ENCODE measurements around the gene EYS. TPM values are rescaled to one million over a fixed set of nuclear protein-coding genes. Genes with fewer than 3 reads are reported as not detected.
"Not testable (repeated sequence)": the region's sequence is repeated elsewhere in the genome, so short reads cannot be mapped to it uniquely, and the experiment has no call there.

Gene EYS
- polyA plus RNA-seq, 6 donors from 2014 or later: 0.06 to 0.18 (median 0.07) TPM; not detected in 1

GRCh38 chr6:65483652-65484051, 223.4 kb downstream of the EYS start:
- ATAC-seq (ENCODE audit: low read depth in 2 of 2); H3K9me3 Mint-ChIP-seq; H3K27me3 Mint-ChIP-seq; H3K36me3 Mint-ChIP-seq; DNase-seq; H3K4me1 Mint-ChIP-seq; H3K4me3 Mint-ChIP-seq; H3K27ac Mint-ChIP-seq: not testable (repeated sequence)

- no peaks in the 10 kb centered on the region for H3K36me3 Mint-ChIP-seq
- no peak for DNase-seq
- H3K27ac Mint-ChIP-seq: no peak overlapping the region
- H3K4me3 Mint-ChIP-seq: no peak overlapping the region
- H3K9me3 Mint-ChIP-seq: peaks cover 0 to 14% (median 0%) of the 10 kb centered on the region in 7 donors
- H3K4me1 Mint-ChIP-seq: no peaks in the 10 kb centered on the region
- no peak for ATAC-seq (ENCODE audit: low read depth in 2 of 2)
- no peaks in the 10 kb centered on the region for H3K27me3 Mint-ChIP-seq
These were observed 237.4 kb downstream of the EYS start for GRCh38 chr6:65469650-65470049.

GRCh38 chr6:65468307-65468706, 238.7 kb downstream of the EYS start:
- H3K4me1 Mint-ChIP-seq: no peaks in the 10 kb centered on the region
- peaks cover 0 to 12% (median 0%) of the 10 kb centered on the region in 7 donors for H3K9me3 Mint-ChIP-seq
- no peak overlapping the region for H3K4me3 Mint-ChIP-seq
- no peak overlapping the region for H3K27ac Mint-ChIP-seq
- DNase-seq (no peak), ATAC-seq (ENCODE audit: low read depth in 2 of 2) (no peak)
- no peaks in the 10 kb centered on the region for H3K27me3 Mint-ChIP-seq
- H3K36me3 Mint-ChIP-seq: no peaks in the 10 kb centered on the region

- Mint-ChIP-seq H3K4me3 (no peak overlapping the region), H3K36me3 (no peaks in the 10 kb centered on the region), H3K4me1 (no peaks in the 10 kb centered on the region), H3K27ac (no peak overlapping the region), H3K27me3 (no peaks in the 10 kb centered on the region), H3K9me3 (peaks cover 0 to 10% (median 6%) of the 10 kb centered on the region in 7 donors)
- DNase-seq (no peak), ATAC-seq (ENCODE audit: low read depth in 2 of 2) (no peak)
These were observed 245.9 kb downstream of the EYS start for GRCh38 chr6:65461121-65461520.

GRCh38 chr6:65452333-65452732, 254.7 kb downstream of the EYS start:
- H3K36me3 Mint-ChIP-seq: no peaks in the 10 kb centered on the region
- no peak overlapping the region for H3K4me3 Mint-ChIP-seq
- no peaks in the 10 kb centered on the region for H3K27me3 Mint-ChIP-seq
- H3K27ac Mint-ChIP-seq: no peak overlapping the region
- no peaks in the 10 kb centered on the region for H3K4me1 Mint-ChIP-seq
- ATAC-seq (ENCODE audit: low read depth in 2 of 2) (no peak), DNase-seq (no peak)
- H3K9me3 Mint-ChIP-seq: peaks cover 0 to 8% (median 3%) of the 10 kb centered on the region in 7 donors

GRCh38 chr6:65450451-65450850, 256.6 kb downstream of the EYS start:
- H3K4me3 Mint-ChIP-seq: no peak overlapping the region
- no peak for ATAC-seq (ENCODE audit: low read depth in 2 of 2)

GRCh38 chr6:65449926-65450325, 257.1 kb downstream of the EYS start:
- peaks cover 0 to 3% (median 0%) of the 10 kb centered on the region in 7 donors for H3K9me3 Mint-ChIP-seq
- H3K4me1 Mint-ChIP-seq: no peaks in the 10 kb centered on the region
- no peaks in the 10 kb centered on the region for H3K27me3 Mint-ChIP-seq
- no peaks in the 10 kb centered on the region for H3K36me3 Mint-ChIP-seq
- DNase-seq: no peak
- no peak overlapping the region for H3K4me3 Mint-ChIP-seq
- no peak overlapping the region for H3K27ac Mint-ChIP-seq
- ATAC-seq (ENCODE audit: low read depth in 2 of 2): no peak

More at GRCh38 chr6:65450451-65450850, 256.6 kb downstream of the EYS start:
- Mint-ChIP-seq H3K9me3 (peaks cover 0 to 3% (median 0%) of the 10 kb centered on the region in 7 donors), H3K36me3 (no peaks in the 10 kb centered on the region), H3K27me3 (no peaks in the 10 kb centered on the region), H3K27ac (no peak overlapping the region), H3K4me1 (no peaks in the 10 kb centered on the region)
- DNase-seq: no peak

GRCh38 chr6:65448866-65449265, 258.2 kb downstream of the EYS start:
- ATAC-seq (ENCODE audit: low read depth in 2 of 2) (no peak), DNase-seq (no peak)
- peaks cover 0 to 3% (median 0%) of the 10 kb centered on the region in 7 donors for H3K9me3 Mint-ChIP-seq
- no peaks in the 10 kb centered on the region for H3K36me3 Mint-ChIP-seq
- H3K4me1 Mint-ChIP-seq: no peaks in the 10 kb centered on the region
- H3K27ac Mint-ChIP-seq: no peak overlapping the region
- H3K27me3 Mint-ChIP-seq: no peaks in the 10 kb centered on the region
- H3K4me3 Mint-ChIP-seq: no peak overlapping the region

- no peak overlapping the region for H3K27ac Mint-ChIP-seq
- H3K9me3 Mint-ChIP-seq: peaks cover 0 to 11% (median 3%) of the 10 kb centered on the region in 7 donors
- DNase-seq (no peak), ATAC-seq (ENCODE audit: low read depth in 2 of 2) (no peak)
- H3K27me3 Mint-ChIP-seq: no peaks in the 10 kb centered on the region
- no peak overlapping the region for H3K4me3 Mint-ChIP-seq
- no peaks in the 10 kb centered on the region for H3K36me3 Mint-ChIP-seq
- no peaks in the 10 kb centered on the region for H3K4me1 Mint-ChIP-seq
These were observed 270.7 kb downstream of the EYS start for GRCh38 chr6:65436281-65436680.

- Mint-ChIP-seq H3K9me3 (peaks cover 0 to 12% (median 3%) of the 10 kb centered on the region in 7 donors), H3K27ac (no peak overlapping the region), H3K4me3 (no peak overlapping the region), H3K27me3 (no peaks in the 10 kb centered on the region), H3K4me1 (no peaks in the 10 kb centered on the region), H3K36me3 (no peaks in the 10 kb centered on the region)
- DNase-seq (no peak), ATAC-seq (ENCODE audit: low read depth in 2 of 2) (no peak)
These were observed 290.4 kb downstream of the EYS start for GRCh38 chr6:65416621-65417020.

- no peak overlapping the region for H3K4me3 Mint-ChIP-seq
- DNase-seq (no peak), ATAC-seq (ENCODE audit: low read depth in 2 of 2) (no peak)
- H3K9me3 Mint-ChIP-seq: peaks cover 0 to 12% (median 4%) of the 10 kb centered on the region in 7 donors
- H3K27me3 Mint-ChIP-seq: no peaks in the 10 kb centered on the region
- H3K27ac Mint-ChIP-seq: no peak overlapping the region
- H3K36me3 Mint-ChIP-seq: no peaks in the 10 kb centered on the region
- H3K4me1 Mint-ChIP-seq: no peaks in the 10 kb centered on the region
These were observed 296.7 kb downstream of the EYS start for GRCh38 chr6:65410309-65410708.

- H3K27me3 Mint-ChIP-seq: no peaks in the 10 kb centered on the region
- no peak for ATAC-seq (ENCODE audit: low read depth in 2 of 2)
- DNase-seq: no peak
- H3K27ac Mint-ChIP-seq: no peak overlapping the region
- peaks cover 0 to 8% (median 2%) of the 10 kb centered on the region in 7 donors for H3K9me3 Mint-ChIP-seq
- no peaks in the 10 kb centered on the region for H3K4me1 Mint-ChIP-seq
- H3K4me3 Mint-ChIP-seq: no peak overlapping the region
- H3K36me3 Mint-ChIP-seq: no peaks in the 10 kb centered on the region
These were observed 304.5 kb downstream of the EYS start for GRCh38 chr6:65402564-65402963.

- H3K27ac Mint-ChIP-seq: no peak overlapping the region
- no peak for ATAC-seq (ENCODE audit: low read depth in 2 of 2)
- H3K36me3 Mint-ChIP-seq: no peaks in the 10 kb centered on the region
These were observed 307.5 kb downstream of the EYS start for GRCh38 chr6:65399355-65400084.

GRCh38 chr6:65398851-65399250, 308.2 kb downstream of the EYS start:
- no peak overlapping the region for H3K4me3 Mint-ChIP-seq

More at GRCh38 chr6:65399355-65400084, 307.5 kb downstream of the EYS start:
- no peak for DNase-seq
- Mint-ChIP-seq H3K4me1 (no peaks in the 10 kb centered on the region), H3K27me3 (no peaks in the 10 kb centered on the region), H3K4me3 (no peak overlapping the region), H3K9me3 (peaks cover 0 to 12% (median 4%) of the 10 kb centered on the region in 7 donors)

More at GRCh38 chr6:65398851-65399250, 308.2 kb downstream of the EYS start:
- H3K4me1 Mint-ChIP-seq: no peaks in the 10 kb centered on the region
- ATAC-seq (ENCODE audit: low read depth in 2 of 2) (no peak), DNase-seq (no peak)
- peak overlapping the region in 1 of 6 donors; percentile 16 for H3K27ac Mint-ChIP-seq
- H3K27me3 Mint-ChIP-seq: no peaks in the 10 kb centered on the region
- peaks cover 0 to 12% (median 5%) of the 10 kb centered on the region in 7 donors for H3K9me3 Mint-ChIP-seq
- H3K36me3 Mint-ChIP-seq: no peaks in the 10 kb centered on the region

Measured in naive B cell (primary cell).